A549 (cell line): ENCODE results near the gene CDH1. TPM values are rescaled to one million over a fixed set of nuclear protein-coding genes. Genes with fewer than 3 reads are reported as not detected.

Experiments used
- ATAC-seq, 2 experiments: fragments of 200-7000 bp in 1 of 2; fragments of >200 bp in 1 of 2; cut with Nextera tagmentation in 1 of 2; cut with Tn5 transposase in 1 of 2; 3 replicates each; pipeline versions ENCODE4 v1.8.0 to v1.9.1; 2018 to 2020; ENCODE audit warnings: mild to moderate bottlenecking in 1 of 2, moderate library complexity in 1 of 2
- CTCF ChIA-PET: fragments of 300-600 bp; sonication (Branson Sonifier 250); formaldehyde crosslinking; extraction: SDS; loops from one replicate; lab custom pipeline; 2021; ENCODE audit warnings: antibody characterized with exemption, inconsistent platforms; lab: Yijun Ruan, JAX
- POLR2A ChIA-PET: fragments of 350-600 bp; formaldehyde crosslinking; extraction: SDS; loops from one replicate; lab custom pipeline; 2021; ENCODE audit warnings: antibody characterized with exemption, inconsistent platforms; lab: Yijun Ruan, JAX
- DNase-seq, 2 experiments: peaks; one replicate each; pipeline versions ENCODE4 v3.0.0 to v3.0.0-alpha.2; 2011 to 2016; ENCODE audit warnings: low read depth in 1 of 2, low spot score in 1 of 2
- FAIRE-seq: peaks from 2 replicates; lab custom pipeline; 2011; peaks lifted over from hg19 to GRCh38; lab: Jason Lieb, UNC
- H3K27ac ChIP-seq, 2 experiments: fragments of >200 bp; sonication (Bioruptor Twin); formaldehyde crosslinking; 3 replicates each; pipeline ENCODE4 v1.5.1; 2016 to 2017
- H3K4me1 ChIP-seq: fragments of >200 bp; sonication (Bioruptor Twin); formaldehyde crosslinking; 3 replicates; pipeline ENCODE4 v1.6.1; 2016
- H3K4me2 ChIP-seq: fragments of >200 bp; sonication (Bioruptor Twin); formaldehyde crosslinking; 3 replicates; pipeline ENCODE4 v1.6.1; 2016
- H3K4me3 ChIP-seq: fragments of >200 bp; sonication (Bioruptor Twin); formaldehyde crosslinking; 3 replicates; pipeline ENCODE4 v1.5.1; 2016
- H3K9me3 ChIP-seq: fragments of >200 bp; sonication (Bioruptor Twin); formaldehyde crosslinking; 3 replicates; pipeline ENCODE4 v1.6.1; 2016
- CBX2 ChIP-seq: fragments of 200-600 bp; sonication (generic); IDR thresholded peaks from 2 replicates; pipeline ENCODE4 v1.6.1; 2016; ENCODE audit warnings: low read depth, mild to moderate bottlenecking, borderline replicate concordance
- CEBPB ChIP-seq, 2 experiments: fragments of >200 bp in 1 of 2; sonication (Bioruptor Twin) in 1 of 2; formaldehyde crosslinking in 1 of 2; IDR thresholded peaks; 2 replicates each; pipeline ENCODE4 v1.6.1; 2012 to 2016
- EHF ChIP-seq: fragments of 250-450 bp; sonication (Bioruptor Pico); IDR thresholded peaks from 2 replicates; pipeline ENCODE4 v1.5.0; 2020; ENCODE audit warnings: mild to moderate bottlenecking
- EHMT2 ChIP-seq: fragments of 200-600 bp; sonication (generic); IDR thresholded peaks from 2 replicates; pipeline ENCODE4 v1.6.1; 2016; ENCODE audit warnings: antibody characterized with exemption, low read depth, mild to moderate bottlenecking, moderate library complexity
- FOXS1 ChIP-seq: fragments of 250-450 bp; sonication (Bioruptor Pico); IDR thresholded peaks from 2 replicates; pipeline ENCODE4 v1.5.0; 2020; ENCODE audit warnings: mild to moderate bottlenecking, moderate library complexity
- HDAC2 ChIP-seq: fragments of 200-600 bp; sonication (generic); IDR thresholded peaks from 2 replicates; pipeline ENCODE4 v1.6.1; 2016
- HEYL ChIP-seq: fragments of 250-450 bp; sonication (Bioruptor Pico); IDR thresholded peaks from 2 replicates; pipeline ENCODE4 v1.8.0; 2021; ENCODE audit warnings: mild to moderate bottlenecking, moderate library complexity
- KDM1A ChIP-seq: fragments of 200-600 bp; sonication (generic); IDR thresholded peaks from 2 replicates; pipeline ENCODE4 v1.6.1; 2016; ENCODE audit warnings: low read depth, mild to moderate bottlenecking
- MAX ChIP-seq: IDR thresholded peaks from 2 replicates; pipeline ENCODE4 v1.6.1; 2012
- MYC ChIP-seq: IDR thresholded peaks from 2 replicates; pipeline ENCODE4 v1.6.1; 2012; ENCODE audit warnings: mild to moderate bottlenecking, inconsistent platforms, low read length, improper control_type of control experiment, borderline replicate concordance
- POLR2A ChIP-seq: IDR thresholded peaks from 2 replicates; pipeline ENCODE4 v1.6.1; 2012; ENCODE audit warnings: mild to moderate bottlenecking, low read length
- RAD21 ChIP-seq, 2 experiments: fragments of >200 bp in 1 of 2; sonication (Bioruptor Twin) in 1 of 2; formaldehyde crosslinking in 1 of 2; IDR thresholded peaks in 1 of 2; conservative IDR thresholded peaks in 1 of 2; 2 replicates in 1 of 2; 3 replicates in 1 of 2; pipeline ENCODE4 v1.6.1; 2012 to 2018; ENCODE audit warnings: inconsistent platforms in 1 of 2
- REST ChIP-seq: fragments of 200-600 bp; sonication (generic); IDR thresholded peaks from 2 replicates; pipeline ENCODE4 v1.6.1; 2016; ENCODE audit warnings: antibody characterized with exemption, mild to moderate bottlenecking, moderate library complexity
- RFX5 ChIP-seq: fragments of 450-650 bp; IDR thresholded peaks from 2 replicates; pipeline ENCODE4 v1.7.1; 2014; ENCODE audit warnings: antibody characterized with exemption, mild to moderate bottlenecking, moderate library complexity
- ZC3H11A ChIP-seq: fragments of 450-650 bp; IDR thresholded peaks from 2 replicates; pipeline ENCODE4 v1.6.1; 2014; ENCODE audit warnings: antibody characterized with exemption, mild to moderate bottlenecking
- ZNF302 ChIP-seq: fragments of 250-450 bp; sonication (Bioruptor Pico); IDR thresholded peaks from 2 replicates; pipeline ENCODE4 v1.9.0; 2021; ENCODE audit warnings: inconsistent platforms, mild to moderate bottlenecking, moderate library complexity
- ZSCAN20 ChIP-seq: fragments of 250-450 bp; sonication (Bioruptor Pico); IDR thresholded peaks from 2 replicates; pipeline ENCODE4 v1.8.0; 2022; ENCODE audit warnings: mild to moderate bottlenecking, moderate library complexity
- WGBS: methylation state at CpG from one replicate; pipeline ENCODE4 v1.1.6; 2017; ENCODE audit errors: missing lambda C conversion rate; 5-methylcytosine and 5-hydroxymethylcytosine counted together
- polyA plus RNA-seq, 4 experiments: library from polyadenylated mRNA; depleted of rRNA in 3 of 4; stranded (reverse); fragments of >200 nt; fragmentation: RNase III in 1 of 4; extraction: RNeasy Plus Mini Kit Qiagen cat#74134 plus additional on column Dnase treatment in 1 of 4; gene quantifications; 2 replicates in 3 of 4; 3 replicates in 1 of 4; pipeline ENCODE4 v1.2.3, GENCODE V29; 2011 to 2017
- TF ChIP-seq, protein P1 (sequence below): fragments of >200 bp; sonication (Bioruptor Twin); formaldehyde crosslinking; IDR thresholded peaks from 3 replicates; pipeline ENCODE4 v1.6.1; 2016
- TF ChIP-seq, protein P2 (sequence below): fragments of 450-650 bp; IDR thresholded peaks from 2 replicates; pipeline ENCODE4 v1.6.1; 2014; ENCODE audit warnings: antibody characterized with exemption
- TF ChIP-seq, protein P3 (sequence below): IDR thresholded peaks from 2 replicates; pipeline ENCODE4 v1.6.1; 2012

CDH1 gene
- polyA plus RNA-seq, 2 of the 4 experiments (the other 2 are of a cell fraction): 6.0 to 24.5 TPM

DNA sequence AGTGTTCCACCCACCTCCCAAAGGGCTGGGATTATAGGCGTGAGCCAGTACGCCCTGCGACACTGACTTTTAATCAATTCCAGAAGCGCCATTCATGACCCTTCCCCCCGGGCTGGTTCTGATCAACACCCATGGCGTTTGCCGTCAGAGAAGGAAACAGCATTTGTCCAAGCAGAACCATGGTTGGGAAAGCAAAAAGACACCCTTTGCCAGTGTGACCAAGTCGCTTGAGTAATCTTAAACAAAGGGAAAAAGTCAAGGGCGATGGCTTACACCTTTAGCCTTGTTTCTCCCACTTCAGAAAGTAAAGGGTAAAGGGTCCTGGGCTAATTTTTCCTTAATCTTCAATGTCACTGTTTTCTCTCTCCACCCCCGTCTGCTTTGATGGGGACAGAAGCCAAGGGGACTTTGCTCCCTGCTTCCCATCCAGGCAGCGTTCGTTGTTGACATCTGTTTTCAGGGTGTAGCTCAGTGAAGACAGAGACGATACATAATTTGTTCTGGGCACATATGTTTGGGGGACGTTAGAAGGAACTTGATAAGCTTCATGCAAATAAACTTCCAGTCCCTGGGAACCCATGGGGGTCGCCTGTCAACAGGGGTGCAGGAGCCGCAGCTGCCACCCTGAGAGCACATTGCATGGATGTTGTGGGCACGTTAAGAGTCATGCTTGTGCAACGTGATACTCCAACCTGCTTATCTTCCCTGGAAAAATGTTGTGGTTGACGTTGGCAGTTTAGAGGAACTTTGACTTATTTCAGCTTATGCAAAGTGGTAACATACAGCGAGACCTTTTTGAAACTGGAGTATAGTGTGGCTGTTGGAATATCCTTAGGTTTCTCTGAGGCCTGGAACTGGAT is 55.6 kb downstream of the CDH1 start:
- Histone ChIP-seq H3K4me3 (no peak overlapping the region), H3K4me1 (peaks cover 45% of the 10 kb centered on the region), H3K4me2 (peak overlapping the region; percentile 70), H3K27ac (peak overlapping the region; percentile 75 to 86), H3K9me3 (no peaks in the 10 kb centered on the region)
- ChIA-PET CTCF (interaction anchor here (0.8 to 3.1 kb wide), 6 partner anchors 8 to 202 kb away, joined by 3 to 16 read pairs (median 4); no protein-coding TSS in a partner anchor), POLR2A (no interaction called here)
- whole genome bisulfite sequencing: 36% methylated on average over 20 of the region's 20 CpGs
- ATAC-seq (peak; percentile 14 to 24; a peak in 3 of 6 replicates), FAIRE-seq (no peak), DNase-seq (peak; percentile 21 to 47)
- TF ChIP-seq CEBPB (IDR thresholded peaks at IDR 0.05) (0 out of 4 replicates have a peak, but pooled peaks of 1 of the 2 experiments have one; percentile 13), EHMT2 (no peak), MAX (0 out of 2 replicates have a peak, but pooled peaks have one; percentile 33)

DNA sequence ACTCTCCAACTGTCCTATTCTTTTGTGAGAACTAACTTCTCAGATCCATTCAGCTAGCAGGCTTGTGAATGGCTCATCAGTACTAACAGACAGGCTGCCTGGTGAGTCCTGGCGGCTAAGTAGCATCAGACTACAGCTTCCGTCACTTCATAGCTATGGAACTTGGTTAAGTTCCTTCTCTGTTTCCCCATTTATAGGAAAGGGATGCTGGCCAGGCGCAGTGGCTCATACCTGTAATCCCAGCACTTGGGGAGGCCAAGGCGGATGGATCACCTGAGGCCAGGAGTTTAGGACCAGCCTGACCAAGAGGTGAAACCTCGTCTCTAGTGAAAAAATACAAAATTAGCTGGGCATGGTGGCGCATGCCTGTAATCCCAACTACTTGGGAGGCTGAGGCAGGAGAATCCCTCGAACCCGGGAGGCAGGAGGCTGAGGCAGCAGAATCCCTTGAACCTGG is 56.3 kb downstream of the CDH1 start:
- Histone ChIP-seq H3K9me3 (no peaks in the 10 kb centered on the region), H3K4me2 (peak overlapping the region; percentile 70), H3K27ac (peak overlapping the region; percentile 75 to 86; a peak in 5 of 6 replicates), H3K4me1 (peaks cover 46% of the 10 kb centered on the region), H3K4me3 (no peak overlapping the region)
- ATAC-seq: peak in 1 of 2 experiments; percentile 13; a peak in 1 of 6 replicates
- no peak for DNase-seq
- CTCF ChIA-PET: interaction anchor here (0.7 to 3.1 kb wide), 7 partner anchors 7 to 203 kb away, joined by 3 to 16 read pairs (median 4); no protein-coding TSS in a partner anchor
- no peak for TF ChIP-seq MYC
- no peak for FAIRE-seq
- POLR2A ChIA-PET: no interaction called here
- WGBS: 96% methylated on average over 8 of the region's 8 CpGs

DNA sequence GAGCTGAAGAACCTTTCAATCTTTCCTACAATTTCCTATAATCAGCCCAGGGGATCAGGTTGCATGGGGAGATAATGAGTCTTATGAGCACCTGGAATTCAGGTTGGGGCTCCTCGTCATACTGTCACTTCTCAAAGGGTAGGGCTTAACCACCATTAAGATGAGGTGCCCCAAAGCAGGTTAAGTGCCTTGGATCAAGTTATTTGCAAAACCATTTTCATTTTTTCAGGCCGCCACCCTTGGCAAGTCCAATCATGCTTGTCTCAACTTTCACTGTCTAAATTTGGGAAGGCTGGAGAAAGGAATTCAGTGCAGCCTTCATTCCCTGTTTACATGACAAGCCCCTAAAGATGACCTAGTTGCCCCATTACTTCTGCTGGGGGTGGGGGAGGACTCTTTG is 61.3 kb downstream of the CDH1 start:
- peaks cover 13% of the 10 kb centered on the region; the same call in 2 of the 3 replicates for H3K4me1 ChIP-seq
- no peaks in the 10 kb centered on the region for H3K9me3 ChIP-seq
- ChIA-PET CTCF (interaction anchor here (0.8 to 4.0 kb wide), 5 partner anchors 10 to 90 kb away, joined by 3 to 19 read pairs (median 4); no protein-coding TSS in a partner anchor), POLR2A (interaction anchor here (0.8 kb wide), 1 partner anchor 58 kb away, joined by 3 read pairs; no protein-coding TSS in a partner anchor)
- ATAC-seq (no peak), DNase-seq (no peak), FAIRE-seq (no peak)
- H3K4me2 ChIP-seq: no peak overlapping the region
- 91% methylated on average over 2 of the region's 2 CpGs for WGBS
- no peak overlapping the region for H3K4me3 ChIP-seq
- no peak overlapping the region for H3K27ac ChIP-seq
- TF ChIP-seq EHMT2 (no peak), FOXS1 (CRISPR knock-in tag) (no peak), KDM1A (no peak), HDAC2 (no peak), HEYL (no peak), MAX (no peak), ZC3H11A (no peak), ZSCAN20 (CRISPR knock-in tag) (no peak), RFX5 (no peak), POLR2A (no peak), ZNF302 (CRISPR knock-in tag) (no peak), RAD21 (conservative IDR thresholded peaks at IDR 0.05 in 1 of 2, IDR thresholded peaks at IDR 0.05 in 1 of 2) (no peak), REST (no peak), EHF (CRISPR knock-in tag) (no peak), CBX2 (no peak)
- TF ChIP-seq, protein P1, sequence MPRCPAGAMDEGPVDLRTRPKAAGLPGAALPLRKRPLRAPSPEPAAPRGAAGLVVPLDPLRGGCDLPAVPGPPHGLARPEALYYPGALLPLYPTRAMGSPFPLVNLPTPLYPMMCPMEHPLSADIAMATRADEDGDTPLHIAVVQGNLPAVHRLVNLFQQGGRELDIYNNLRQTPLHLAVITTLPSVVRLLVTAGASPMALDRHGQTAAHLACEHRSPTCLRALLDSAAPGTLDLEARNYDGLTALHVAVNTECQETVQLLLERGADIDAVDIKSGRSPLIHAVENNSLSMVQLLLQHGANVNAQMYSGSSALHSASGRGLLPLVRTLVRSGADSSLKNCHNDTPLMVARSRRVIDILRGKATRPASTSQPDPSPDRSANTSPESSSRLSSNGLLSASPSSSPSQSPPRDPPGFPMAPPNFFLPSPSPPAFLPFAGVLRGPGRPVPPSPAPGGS: no peak
- TF ChIP-seq, protein P2, sequence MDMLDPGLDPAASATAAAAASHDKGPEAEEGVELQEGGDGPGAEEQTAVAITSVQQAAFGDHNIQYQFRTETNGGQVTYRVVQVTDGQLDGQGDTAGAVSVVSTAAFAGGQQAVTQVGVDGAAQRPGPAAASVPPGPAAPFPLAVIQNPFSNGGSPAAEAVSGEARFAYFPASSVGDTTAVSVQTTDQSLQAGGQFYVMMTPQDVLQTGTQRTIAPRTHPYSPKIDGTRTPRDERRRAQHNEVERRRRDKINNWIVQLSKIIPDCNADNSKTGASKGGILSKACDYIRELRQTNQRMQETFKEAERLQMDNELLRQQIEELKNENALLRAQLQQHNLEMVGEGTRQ: no peak
- TF ChIP-seq, protein P3, sequence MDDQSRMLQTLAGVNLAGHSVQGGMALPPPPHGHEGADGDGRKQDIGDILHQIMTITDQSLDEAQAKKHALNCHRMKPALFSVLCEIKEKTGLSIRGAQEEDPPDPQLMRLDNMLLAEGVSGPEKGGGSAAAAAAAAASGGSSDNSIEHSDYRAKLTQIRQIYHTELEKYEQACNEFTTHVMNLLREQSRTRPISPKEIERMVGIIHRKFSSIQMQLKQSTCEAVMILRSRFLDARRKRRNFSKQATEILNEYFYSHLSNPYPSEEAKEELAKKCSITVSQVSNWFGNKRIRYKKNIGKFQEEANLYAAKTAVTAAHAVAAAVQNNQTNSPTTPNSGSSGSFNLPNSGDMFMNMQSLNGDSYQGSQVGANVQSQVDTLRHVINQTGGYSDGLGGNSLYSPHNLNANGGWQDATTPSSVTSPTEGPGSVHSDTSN: no peak
